Measurements from ENCODE around the gene UGGT2.
"Not testable (repeated sequence)": the region's sequence is repeated elsewhere in the genome, so short reads cannot be mapped to it uniquely, and the experiment has no call there.

The UGGT2 gene

DNA sequence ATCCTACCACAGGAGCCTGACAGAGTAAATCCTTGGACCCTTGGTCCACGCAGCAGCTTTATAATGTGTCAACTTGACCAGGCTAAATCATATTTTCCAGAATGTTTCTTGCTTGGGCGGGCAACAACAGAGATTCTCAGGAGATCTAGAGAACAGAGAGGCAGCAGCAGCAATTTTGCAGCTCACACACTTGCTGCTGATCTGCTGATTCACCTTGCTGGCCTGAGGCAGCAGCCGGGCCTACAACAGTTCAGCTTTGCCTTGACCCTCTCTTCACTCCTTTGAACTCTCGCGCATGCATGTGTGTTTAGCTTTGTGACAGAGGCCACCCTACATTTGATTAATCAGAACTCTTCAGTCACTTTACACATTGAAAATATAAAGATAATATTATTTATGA, 159.3 kb downstream of the UGGT2 start:
- DNase-seq: no peak

DNA sequence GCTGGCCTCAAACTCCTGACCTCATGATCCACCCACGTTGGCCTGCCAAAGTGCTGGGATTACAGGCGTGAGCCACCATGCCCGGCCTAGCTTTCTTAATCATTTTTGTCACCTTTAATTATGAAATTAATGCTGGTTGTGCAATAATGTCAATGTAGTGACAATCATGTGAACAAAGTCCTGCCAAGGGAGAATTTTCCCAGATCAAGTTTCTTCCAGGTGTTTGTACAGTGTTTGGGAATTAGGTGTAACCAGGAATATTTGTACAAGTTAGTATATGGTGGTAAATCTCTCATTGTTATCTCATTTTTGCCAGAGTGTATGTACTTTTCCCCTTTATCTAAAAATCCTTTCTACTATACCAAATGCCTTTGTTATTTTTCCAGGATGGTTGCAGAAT, 171.1 kb downstream of the UGGT2 start:
- DNase-seq: no peak

DNA sequence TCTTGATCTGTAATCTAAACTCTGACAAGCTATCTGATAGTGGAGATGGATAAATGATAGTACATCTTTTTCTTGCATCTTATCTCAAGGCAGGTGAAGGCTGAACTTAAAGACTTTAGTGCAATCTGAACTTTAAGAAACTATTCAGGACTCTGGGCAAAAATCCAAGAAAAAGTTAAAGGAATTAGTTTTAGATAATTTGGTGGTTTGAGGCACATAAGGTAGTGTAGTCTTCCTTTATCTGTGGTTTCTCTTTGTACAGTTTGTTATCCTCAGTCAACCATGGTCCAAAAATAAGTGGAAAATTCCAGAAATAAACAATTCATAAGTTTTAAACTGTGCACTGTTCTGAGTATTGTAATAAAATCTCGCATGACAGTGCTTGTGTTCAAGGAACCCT, 172.9 kb downstream of the UGGT2 start:
- no peak for DNase-seq

DNA sequence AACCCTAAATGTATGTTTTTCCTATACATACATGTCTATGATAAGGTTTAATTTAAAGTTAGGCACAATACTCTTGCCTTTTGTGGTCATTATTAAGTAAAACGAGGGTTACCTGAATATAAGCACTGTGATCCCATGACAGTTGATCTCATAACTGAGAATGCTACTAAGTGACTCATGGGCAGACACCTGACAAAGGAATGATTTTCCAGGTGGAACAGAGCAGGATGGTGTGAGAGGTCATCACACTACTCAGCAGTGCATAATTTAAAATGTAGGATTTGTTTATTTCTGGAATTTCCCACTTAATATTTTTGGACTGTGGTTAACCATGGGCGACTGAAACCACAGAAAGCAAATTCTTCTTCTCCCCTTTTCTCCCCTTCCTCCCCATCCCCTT, 178.9 kb downstream of the UGGT2 start:
- DNase-seq: no peak

DNA sequence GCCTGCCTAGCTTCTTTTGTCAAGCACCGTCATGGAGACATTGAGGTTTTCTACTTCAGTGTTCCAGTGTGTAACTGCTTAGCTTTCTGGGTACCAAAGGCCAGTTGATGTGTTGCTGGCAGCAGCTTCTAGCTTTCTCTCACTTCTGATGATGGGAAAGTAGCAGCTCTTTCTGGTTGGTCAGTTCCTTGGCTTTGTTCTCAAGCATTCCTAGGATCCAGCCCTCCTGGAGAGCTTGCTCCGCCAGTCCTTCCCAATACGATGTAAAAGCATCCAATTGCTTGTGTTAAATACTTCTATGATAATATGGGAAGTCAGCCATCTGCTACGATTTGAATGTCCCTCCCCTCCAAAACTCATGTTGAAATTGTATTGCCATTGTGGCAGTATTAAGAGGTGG, 182.8 kb downstream of the UGGT2 start:
- no peak for DNase-seq

DNA sequence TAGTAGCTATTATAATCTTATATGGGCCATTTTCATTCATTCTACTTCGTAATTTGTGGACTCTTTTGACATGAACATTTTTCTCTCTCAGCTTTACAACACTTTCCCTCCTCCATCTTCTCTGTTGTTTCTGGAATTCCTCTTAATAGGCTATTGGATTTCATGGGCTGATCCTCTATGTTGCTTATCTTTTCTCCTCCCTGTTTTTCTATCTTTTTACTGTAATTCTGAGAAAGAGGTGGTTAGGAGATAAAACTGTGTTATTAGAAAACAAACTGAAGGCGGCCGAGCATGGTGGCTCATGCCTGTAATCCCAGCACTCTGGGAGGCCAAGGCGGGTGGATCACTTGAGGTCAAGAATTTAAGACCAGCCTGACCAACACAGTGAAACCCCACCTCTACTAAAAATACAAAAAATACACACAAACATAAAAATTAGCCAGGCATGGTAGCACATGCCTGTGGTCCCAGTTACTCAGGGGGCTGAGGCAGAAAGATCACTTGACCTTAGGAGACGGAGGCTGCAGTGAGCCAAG, 188.1 kb downstream of the UGGT2 start:
- DNase-seq: no peak

DNA sequence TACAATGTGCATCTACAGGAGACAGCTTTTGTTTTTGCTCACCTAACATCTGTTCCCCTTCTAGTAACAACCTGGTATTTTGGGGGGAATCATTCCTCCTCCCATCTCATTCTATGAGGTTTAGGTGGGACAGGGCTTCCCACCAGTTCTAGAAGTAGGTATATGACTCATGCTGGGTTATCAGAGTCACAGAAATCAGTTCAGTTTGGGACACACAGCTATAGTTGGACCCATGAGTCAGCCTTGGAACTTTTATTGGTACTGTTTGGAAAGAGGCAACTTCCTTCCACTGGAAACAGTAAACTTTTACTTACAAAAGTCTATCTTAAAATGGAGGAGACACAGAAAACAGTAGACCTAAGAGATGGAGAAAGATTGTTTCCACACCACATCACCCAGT, 190.8 kb downstream of the UGGT2 start:
- DNase-seq: no peak

DNA sequence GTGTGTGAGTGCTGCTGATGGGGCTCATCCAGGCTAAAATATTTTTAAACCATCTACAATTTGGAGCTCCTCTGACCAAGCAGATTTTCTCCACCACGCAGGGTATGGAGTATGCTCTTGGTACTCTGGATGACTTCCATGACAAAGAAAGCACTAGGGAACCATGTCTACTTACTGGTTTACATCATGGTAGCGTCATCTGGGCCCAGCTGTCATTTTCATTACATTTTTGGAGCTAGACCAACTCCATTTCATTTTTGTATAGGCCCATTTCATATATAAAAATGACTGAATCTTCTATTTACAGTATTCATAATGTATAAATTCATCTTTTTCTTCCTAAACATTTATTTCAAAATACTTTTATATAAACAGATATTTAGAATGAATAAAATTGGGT, 191.9 kb downstream of the UGGT2 start:
- DNase-seq: no peak

DNA sequence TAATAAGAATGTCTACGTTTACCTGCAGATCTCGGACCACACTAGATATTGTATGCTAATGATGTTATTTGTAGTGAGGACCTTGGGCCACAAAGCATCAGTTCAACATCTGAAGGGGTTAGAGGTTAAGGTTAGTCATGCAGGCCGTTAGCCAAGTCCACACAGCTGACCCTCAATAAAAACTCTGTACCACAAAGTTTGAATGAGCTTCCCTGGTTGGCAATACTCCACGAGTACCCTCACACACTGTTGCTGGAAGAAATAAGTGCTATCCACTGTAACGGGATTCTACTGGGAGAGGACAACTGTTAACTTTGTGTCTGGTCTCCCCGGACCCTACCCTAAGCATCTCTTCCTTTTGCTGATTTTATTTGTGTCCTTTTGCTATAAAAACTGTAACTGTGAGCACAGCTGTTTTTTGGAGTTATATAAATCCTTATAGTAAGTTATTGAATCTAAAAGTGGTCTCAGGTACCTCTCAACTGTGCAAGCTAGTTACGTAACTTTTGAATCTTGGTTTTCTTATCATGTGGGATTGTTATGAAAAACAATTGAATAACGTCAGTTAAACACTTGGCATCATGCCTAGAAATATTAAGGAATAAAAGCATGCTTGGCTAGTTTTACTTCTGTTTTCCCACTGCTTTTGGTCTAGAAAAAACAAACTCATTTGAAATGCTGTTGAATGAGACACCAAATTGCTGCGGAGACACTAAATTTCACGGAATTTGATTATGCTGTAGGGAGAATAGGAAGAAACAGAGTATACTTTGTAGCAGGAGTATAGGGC, 194.7 kb downstream of the UGGT2 start:
- DNase-seq: no peak

DNA sequence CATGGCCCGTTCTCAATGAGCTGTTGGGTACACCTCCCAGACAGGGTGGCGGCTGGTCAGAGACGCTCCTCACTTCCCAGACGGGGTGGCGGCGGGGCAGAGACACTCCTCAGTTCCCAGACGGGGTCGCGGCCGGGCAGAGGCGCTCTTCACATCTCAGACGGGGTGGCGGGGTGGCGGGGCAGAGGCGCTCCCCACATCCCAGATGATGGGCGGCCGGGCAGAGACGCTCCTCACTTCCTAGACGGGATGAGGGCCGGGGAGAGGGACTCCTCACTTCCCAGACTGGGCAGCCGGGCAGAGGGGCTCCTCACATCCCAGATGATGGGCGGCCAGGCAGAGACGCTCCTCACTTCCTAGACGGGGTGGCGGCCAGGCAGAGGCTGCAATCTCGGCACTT, 207.5 kb downstream of the UGGT2 start:
- DNase-seq: not testable (repeated sequence)

DNA sequence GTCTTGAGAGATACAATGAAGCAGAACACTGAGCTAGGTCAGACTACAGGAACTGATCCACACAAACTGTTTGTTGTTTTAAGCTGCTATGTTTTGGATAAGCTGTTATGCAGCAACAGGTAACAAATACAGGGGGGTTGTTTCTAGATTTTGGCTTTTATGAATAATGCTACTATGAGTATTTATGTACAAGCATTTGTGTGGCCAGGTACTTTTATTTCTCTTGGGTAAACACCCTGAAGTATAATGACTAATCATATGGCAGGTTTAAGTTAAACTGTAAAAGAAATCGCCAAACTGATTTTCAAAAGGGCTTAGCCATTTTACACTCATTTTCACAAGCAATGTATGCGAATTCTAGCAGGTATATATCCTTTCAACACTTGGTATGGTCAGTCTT, 210.3 kb downstream of the UGGT2 start:
- DNase-seq: no peak

DNA sequence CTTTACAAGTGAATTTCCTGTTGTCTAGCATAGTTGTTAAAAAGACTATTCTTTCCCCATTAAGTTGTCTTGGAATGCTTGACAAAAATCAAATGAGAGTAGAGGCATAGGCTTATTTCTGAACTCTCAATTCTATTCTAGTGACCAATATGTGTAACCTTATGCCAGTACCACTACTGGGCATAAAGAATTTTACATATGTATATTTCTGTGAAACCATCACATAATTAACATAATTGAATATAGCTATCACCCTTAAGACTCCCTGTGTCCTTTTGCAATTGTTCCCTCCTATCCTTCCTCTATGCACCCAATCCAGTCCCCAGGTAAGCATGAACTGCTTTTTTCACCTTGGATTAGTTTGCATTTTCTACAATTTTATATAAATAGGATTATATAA, 211.3 kb downstream of the UGGT2 start:
- DNase-seq: no peak

DNA sequence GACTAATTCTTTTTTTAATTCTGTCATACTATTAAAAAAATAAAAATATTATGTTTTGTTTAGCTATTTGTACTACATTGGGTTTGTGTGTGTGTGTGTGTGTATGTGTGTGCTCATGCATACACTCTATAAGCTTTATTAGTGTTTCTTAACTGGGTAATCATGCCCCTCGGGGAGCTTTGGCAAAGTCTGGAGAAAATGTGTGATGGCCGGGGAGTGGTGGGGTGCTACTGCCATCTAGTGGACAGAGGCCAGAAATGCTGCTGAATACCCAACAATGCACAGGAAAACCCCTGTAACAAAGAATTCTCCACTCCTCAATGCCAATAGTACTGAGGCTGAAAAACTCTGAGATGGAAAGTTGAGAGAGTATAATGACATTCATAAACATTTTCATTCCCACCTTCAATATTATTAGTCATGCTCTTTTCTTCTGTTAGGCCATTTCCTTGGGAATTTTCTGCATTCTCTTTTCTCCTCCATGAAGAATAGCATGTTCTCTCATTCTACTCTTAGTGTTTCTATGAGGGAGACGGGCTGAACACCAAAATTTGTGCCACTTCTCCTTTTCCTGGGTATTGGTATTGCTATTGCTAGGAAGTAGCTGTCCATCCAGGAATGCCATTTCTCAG, 219.0 kb downstream of the UGGT2 start:
- DNase-seq: peak; percentile 26

DNA sequence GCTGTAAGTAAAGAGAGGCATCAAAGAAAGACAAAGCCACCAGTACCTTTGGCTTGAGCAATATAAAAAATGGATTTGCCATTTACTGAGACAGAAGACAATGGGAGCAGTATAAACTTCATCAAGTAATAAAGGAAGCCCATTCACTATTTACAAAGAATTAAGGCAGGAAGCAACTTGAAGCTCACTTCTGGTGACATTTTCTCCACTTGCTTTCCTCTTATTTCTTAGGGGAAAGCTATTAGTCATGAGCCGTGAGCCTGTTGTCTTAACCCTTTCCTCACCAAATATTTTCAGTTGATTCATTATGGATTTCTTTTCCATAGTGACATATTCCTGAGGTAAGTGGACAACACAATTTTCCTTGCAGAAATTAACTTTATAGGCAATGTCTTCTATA, 219.5 kb downstream of the UGGT2 start:
- DNase-seq: no peak

DNA sequence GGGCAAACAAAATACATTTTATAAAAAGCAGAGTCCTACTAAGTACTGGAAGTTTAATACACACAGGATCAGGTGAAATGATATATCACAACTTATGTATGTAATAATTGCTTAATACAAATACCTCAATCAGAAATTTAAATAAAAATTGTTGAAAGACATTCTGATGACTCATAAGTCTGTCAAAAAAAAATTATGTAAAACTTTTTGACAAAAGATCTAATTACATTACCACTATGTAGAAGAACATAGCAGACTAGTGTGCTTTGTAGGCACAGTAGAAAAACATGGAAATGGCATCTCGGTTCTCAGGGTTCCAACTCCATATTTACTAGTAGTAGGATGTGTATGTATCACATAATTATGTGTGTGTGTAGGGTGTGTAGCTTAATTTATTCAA, 220.1 kb downstream of the UGGT2 start:
- no peak for DNase-seq

DNA sequence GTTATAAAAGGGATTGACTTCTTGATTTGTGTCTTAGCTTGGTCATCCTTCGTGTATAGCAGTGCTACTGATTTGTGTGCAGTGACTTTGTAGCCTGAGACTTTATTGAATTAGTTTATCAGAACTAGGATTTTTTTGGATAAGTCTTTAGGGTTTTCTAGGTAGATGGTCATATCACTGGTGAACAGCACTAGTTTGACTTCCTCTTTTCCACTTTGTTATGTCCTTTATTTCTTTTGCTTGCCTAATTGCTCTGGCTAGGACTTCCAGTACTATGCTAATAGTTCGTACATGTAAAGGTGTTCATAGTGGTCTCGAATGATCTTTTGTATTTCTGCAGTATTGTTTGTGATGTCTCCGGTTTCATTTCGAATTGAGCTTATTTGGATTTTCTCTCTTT, 230.9 kb downstream of the UGGT2 start:
- DNase-seq: no peak

DNA sequence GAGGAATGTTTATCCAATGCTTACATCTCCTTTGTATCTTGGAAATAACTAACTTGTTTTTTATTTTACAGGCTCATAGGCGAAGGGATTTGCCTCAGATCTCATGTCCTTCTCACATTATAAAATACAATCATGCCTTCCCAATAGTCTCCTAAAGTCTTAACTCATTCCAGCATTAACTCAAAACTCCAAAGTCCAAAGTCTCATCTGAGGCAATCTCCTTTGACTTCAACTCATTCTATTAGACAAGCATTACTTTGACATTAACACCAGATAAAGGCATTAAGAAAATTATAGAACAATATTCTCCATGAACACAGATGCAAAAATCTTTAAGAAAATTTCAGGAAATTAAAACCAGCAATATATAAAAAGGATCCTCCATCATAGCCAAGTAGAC, 238.7 kb downstream of the UGGT2 start:
- DNase-seq: no peak

DNA sequence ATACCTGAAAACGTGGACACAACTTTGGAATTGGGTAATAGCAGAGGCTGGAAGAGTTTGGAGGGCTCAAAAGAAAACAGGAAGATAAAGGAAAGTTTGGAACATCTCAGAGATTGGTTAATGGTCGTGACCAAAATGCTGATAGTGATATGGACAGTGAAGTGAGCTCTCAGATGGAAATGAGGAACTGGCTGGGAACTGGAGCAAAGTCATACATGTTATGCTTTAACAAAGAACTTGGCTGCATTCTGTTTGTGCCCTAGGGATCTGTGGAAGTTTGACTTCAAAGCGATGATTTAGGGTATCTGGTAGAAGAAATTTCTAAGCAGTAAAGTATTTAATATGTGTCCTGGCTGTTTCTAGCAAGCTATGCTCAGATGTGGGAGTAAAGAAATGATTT, 240.1 kb downstream of the UGGT2 start:
- DNase-seq: no peak

DNA sequence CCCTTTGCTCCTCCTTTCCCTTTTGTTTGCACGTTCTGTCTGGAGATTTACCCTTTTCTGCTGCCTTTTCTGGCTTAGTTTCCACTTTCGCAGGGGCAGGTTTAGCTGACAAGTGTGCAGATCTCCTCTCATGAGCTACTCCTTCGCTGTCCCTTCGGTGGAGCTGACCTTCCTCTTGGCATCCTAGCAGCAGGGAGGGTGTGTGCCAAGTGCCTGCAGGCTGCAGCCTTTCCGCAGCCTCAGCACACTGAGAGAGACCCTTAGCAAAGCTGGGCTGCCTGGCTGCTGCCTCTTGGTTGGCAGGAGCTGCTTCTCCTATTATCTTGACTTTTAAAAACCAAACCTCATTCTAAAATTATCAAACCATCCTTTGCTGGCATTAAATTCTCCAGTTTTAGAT, 243.8 kb downstream of the UGGT2 start:
- no peak for DNase-seq

DNA sequence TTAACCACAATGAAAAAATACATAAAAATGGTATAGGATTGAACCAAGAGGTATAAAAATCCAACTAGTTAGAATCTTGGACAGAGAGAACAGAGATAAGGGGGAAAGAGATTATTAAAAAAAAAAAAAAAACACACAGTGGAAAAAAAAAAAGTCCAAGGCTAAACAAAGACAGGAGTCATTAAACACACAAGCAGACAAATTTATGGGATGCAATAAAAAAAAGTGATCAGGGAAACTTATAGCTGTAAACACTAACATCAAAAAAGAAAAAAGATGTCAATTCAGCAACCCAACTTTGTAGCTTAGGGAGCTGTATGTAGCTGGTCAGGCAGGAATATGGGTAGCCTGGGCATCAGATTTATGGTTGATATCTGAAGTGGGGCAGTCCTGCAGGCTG, 247.3 kb downstream of the UGGT2 start:
- no peak for DNase-seq

DNA sequence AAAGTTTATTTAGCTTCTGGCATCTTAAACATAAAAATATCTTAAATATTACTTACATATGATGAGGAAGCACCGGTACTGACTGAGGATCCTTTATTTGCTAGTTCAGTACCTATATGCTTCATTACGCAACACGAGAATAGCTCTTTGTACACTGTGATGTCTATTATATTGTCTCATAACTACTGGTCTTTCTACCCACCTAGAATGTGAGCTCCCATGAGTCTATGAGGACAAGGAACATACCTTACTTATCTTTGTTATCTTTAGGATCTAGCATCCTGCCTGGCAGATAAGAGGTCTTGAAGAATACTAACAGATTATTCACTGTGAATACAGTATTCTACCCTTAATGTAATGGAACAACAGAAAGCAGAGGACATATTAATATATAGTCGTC, 251.4 kb downstream of the UGGT2 start:
- no peak for DNase-seq

DNA sequence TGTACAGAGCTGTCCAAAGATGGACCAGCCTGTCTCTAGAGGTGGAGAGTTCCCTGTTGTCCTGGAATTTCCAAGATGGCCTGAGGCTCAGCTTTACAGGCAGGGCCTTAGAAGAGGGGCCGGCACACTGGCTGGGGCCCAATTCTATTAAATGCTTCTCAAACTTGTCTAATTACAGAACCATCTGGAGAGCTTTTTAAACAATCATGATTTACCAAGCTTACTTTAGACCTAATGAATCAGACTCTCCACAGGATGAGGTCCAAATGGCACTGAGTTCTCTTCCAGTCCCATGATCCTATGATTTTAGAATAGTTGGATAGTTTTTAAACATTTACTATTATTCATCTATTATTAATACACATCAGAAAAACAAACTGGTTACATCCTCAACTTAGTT, 252.8 kb downstream of the UGGT2 start:
- DNase-seq: no peak

DNA sequence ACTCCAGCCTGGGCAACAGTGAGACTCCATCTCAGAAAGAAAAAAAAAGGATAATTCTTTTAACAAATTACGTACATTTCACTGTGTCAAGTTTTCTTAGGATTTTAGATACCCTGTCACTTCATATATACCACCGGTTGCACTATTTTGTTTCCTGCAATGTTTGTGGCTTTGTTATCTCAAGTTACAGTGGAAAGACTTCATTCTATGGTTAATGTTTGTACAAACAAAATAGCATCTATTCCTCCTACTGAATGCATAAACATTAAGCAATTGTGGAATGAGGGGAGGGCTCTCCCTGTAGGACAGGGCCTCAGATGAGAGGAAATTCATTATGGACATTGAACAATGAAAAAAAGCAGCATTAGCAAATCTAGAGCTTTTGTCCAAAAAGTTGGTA, 256.2 kb downstream of the UGGT2 start:
- DNase-seq: no peak

DNA sequence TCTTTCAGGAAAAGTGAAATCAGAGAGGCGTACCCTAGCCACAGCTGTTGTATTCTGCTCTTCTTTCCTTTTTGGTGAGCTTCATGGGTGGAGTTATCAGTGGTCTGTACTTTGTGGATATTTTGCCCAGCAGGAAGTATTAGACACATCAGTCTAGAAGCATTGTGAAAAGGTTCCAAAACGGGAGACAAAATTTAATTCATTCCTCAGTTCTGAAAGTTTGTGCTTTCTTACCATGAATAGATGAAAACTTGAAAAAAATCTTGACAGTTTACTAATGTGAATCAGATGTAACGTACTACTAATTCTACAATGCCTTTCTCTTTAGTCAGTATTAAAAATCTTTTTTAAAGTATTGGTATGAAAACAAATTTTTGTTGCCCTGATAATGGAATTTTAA, 259.4 kb downstream of the UGGT2 start:
- no peak for DNase-seq
